Breast epithelium (tissue), 3 donors: ENCODE data around the gene GYS1.

Experiments
- CTCF ChIP-seq, 3 donors: fragments of 450-650 bp; IDR thresholded peaks; one replicate each; pipeline ENCODE4 v1.5.1; 2016 to 2017; ENCODE audit warnings: antibody characterized with exemption in 3 of 3, mild to moderate bottlenecking in 3 of 3, moderate library complexity in 3 of 3
- POLR2A ChIP-seq: fragments of 450-650 bp; IDR thresholded peaks from one replicate; pipeline ENCODE4 v1.6.1; 2016; ENCODE audit warnings: antibody characterized with exemption, mild to moderate bottlenecking, moderate library complexity

GRCh38 chr19:48994035-48994386, 902 bp upstream of the GYS1 start:
- no peak for TF ChIP-seq CTCF (IDR thresholded peaks at IDR 0.05)
- TF ChIP-seq POLR2A: no peak
